A673 (cell line): Measurements from ENCODE around the gene MMP14. TPM values are rescaled to one million over a fixed set of nuclear protein-coding genes. Genes with fewer than 3 reads are reported as not detected.

Experiments used
- BruUV-seq: library from RNA; stranded (reverse); fragments of 400-500 nt; replicated peaks from 2 replicates; lab custom pipeline; 2021; lab: Mats Ljungman, UMichigan
- CTCF ChIA-PET: fragments of 300-600 bp; sonication (Branson Sonifier 250); formaldehyde crosslinking; loops from one replicate; lab custom pipeline; 2022; ENCODE audit warnings: antibody characterized with exemption; lab: Charles Lee
- POLR2A ChIA-PET: fragments of 300-600 bp; sonication (Branson Sonifier 250); formaldehyde crosslinking; loops from one replicate; lab custom pipeline; 2022; ENCODE audit warnings: antibody characterized with exemption; ENCODE audit not compliant: low non-redundant PET; lab: Charles Lee
- DNase-seq: peaks from one replicate; pipeline ENCODE4 v3.0.0-alpha.2; 2015; ENCODE audit warnings: low spot score
- H3K27ac ChIP-seq: fragments of 200-600 bp; sonication (generic); 2 replicates; pipeline ENCODE4 v1.5.1; 2016; ENCODE audit warnings: mixed run types, low read depth, mild to moderate bottlenecking, mixed read lengths, antibody characterized with exemption, low read length; ENCODE audit not compliant: poor library complexity, severe bottlenecking
- H3K27me3 ChIP-seq: fragments of 200-600 bp; sonication (generic); replicated peaks from 2 replicates; pipeline ENCODE4 v1.6.1; 2017; ENCODE audit warnings: mixed run types, low read depth, mild to moderate bottlenecking, mixed read lengths, antibody characterized with exemption, low read length; ENCODE audit not compliant: insufficient read depth, poor library complexity
- H3K36me3 ChIP-seq: fragments of 200-600 bp; sonication (generic); 2 replicates; pipeline ENCODE4 v1.6.1; 2016; ENCODE audit warnings: mixed run types, mild to moderate bottlenecking, mixed read lengths, antibody characterized with exemption, low read length; ENCODE audit not compliant: insufficient read depth, poor library complexity, severe bottlenecking
- H3K4me1 ChIP-seq: fragments of 200-600 bp; sonication (generic); 2 replicates; pipeline ENCODE4 v1.6.1; 2017; ENCODE audit warnings: mixed run types, mild to moderate bottlenecking, mixed read lengths, antibody characterized with exemption, low read length; ENCODE audit not compliant: insufficient read depth, poor library complexity, severe bottlenecking
- H3K4me3 ChIP-seq: fragments of 200-600 bp; sonication (generic); 2 replicates; pipeline ENCODE4 v1.5.1; 2016; ENCODE audit warnings: low read depth, mixed run types, mild to moderate bottlenecking, mixed read lengths, low read length; ENCODE audit not compliant: poor library complexity, severe bottlenecking
- H3K9me3 ChIP-seq: fragments of 200-600 bp; sonication (generic); 2 replicates; pipeline ENCODE4 v1.6.1; 2016; ENCODE audit warnings: mixed run types, low read depth, mild to moderate bottlenecking, mixed read lengths, antibody characterized with exemption, low read length; ENCODE audit not compliant: poor library complexity, severe bottlenecking
- EZH2 ChIP-seq: fragments of 200-600 bp; sonication (generic); IDR thresholded peaks from 2 replicates; pipeline ENCODE4 v1.6.1; 2017; ENCODE audit warnings: borderline replicate concordance, low read depth, mild to moderate bottlenecking, mixed read lengths, antibody characterized with exemption, low read length; ENCODE audit not compliant: poor library complexity, severe bottlenecking
- intact Hi-C: fragments of 100-400 bp; cut with micrococcal nuclease; formaldehyde crosslinking; loops from one replicate; pipeline ENCODE4 v1.10.0; 2022; ENCODE audit not compliant: unreplicated experiment
- total RNA-seq: library from RNA; stranded (reverse); gene quantifications from 2 replicates; pipeline ENCODE4 v1.2.3, GENCODE V29; 2021
- TF ChIP-seq, protein P1 (sequence below): fragments of 300-800, 200-600 bp; sonication (generic); conservative IDR thresholded peaks from 2 replicates; pipeline ENCODE4 v1.5.1; 2017; ENCODE audit warnings: low read depth, mild to moderate bottlenecking, antibody characterized with exemption, low read length, moderate library complexity, mixed read lengths

The MMP14 gene
- total RNA-seq, 1 experiment from 2014 or later = 91.3 TPM

- Histone ChIP-seq H3K9me3 (no peaks in the 10 kb centered on the region), H3K4me1 (peaks cover 12% of the 10 kb centered on the region)
Measured at GRCh38 chr14:22875003-22875747, 38.8 kb downstream of the MMP14 start.

GRCh38 chr14:22875748-22876319, 39.4 kb downstream of the MMP14 start:
- ChIA-PET CTCF (no interaction called here), POLR2A (no interaction called here)
- no TSS peak for BruUV-seq
- no peak for DNase-seq
- Histone ChIP-seq H3K27ac (no peak overlapping the region), H3K36me3 (no peaks in the 10 kb centered on the region), H3K27me3 (no peaks in the 10 kb centered on the region), H3K9me3 (no peaks in the 10 kb centered on the region), H3K4me3 (no peak overlapping the region), H3K4me1 (peaks cover 10% of the 10 kb centered on the region)
- intact Hi-C loops = no loop called here
- TF ChIP-seq EZH2 = no peak
- TF ChIP-seq, protein P1, sequence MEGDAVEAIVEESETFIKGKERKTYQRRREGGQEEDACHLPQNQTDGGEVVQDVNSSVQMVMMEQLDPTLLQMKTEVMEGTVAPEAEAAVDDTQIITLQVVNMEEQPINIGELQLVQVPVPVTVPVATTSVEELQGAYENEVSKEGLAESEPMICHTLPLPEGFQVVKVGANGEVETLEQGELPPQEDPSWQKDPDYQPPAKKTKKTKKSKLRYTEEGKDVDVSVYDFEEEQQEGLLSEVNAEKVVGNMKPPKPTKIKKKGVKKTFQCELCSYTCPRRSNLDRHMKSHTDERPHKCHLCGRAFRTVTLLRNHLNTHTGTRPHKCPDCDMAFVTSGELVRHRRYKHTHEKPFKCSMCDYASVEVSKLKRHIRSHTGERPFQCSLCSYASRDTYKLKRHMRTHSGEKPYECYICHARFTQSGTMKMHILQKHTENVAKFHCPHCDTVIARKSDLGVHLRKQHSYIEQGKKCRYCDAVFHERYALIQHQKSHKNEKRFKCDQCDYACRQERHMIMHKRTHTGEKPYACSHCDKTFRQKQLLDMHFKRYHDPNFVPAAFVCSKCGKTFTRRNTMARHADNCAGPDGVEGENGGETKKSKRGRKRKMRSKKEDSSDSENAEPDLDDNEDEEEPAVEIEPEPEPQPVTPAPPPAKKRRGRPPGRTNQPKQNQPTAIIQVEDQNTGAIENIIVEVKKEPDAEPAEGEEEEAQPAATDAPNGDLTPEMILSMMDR = no peak

More at GRCh38 chr14:22875003-22875747, 38.8 kb downstream of the MMP14 start:
- Histone ChIP-seq H3K27me3 (no peaks in the 10 kb centered on the region), H3K36me3 (no peaks in the 10 kb centered on the region), H3K4me3 (no peak overlapping the region), H3K27ac (no peak overlapping the region)
- intact Hi-C loops = no loop called here
- ChIA-PET CTCF (no interaction called here), POLR2A (no interaction called here)
- no TSS peak for BruUV-seq
- no peak for TF ChIP-seq EZH2
- TF ChIP-seq, protein P1 = no peak
- no peak for DNase-seq

DNA sequence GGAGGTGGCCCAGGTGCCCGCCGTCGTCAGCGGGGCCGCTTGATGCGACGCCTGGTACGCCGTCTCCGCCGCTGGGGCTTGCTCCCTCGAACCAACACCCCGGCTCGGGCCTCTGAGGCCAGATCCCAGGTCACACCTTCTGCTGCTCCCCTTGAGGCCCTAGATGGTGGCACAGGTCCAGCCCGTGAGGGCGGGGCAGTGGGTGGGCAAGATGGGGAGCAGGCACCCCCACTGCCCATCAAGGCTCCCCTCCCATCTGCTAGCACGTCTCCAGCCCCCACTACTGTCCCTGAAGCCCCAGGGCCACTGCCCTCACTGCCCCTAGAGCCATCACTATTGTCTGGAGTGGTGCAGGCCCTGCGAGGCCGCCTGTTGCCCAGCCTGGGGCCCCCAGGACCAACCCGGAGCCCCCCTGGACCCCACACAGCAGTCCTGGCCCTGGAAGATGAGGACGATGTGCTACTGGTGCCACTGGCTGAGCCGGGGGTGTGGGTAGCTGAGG, 40.7 kb downstream of the MMP14 start:
- ChIA-PET CTCF (no interaction called here), POLR2A (no interaction called here)
- H3K27ac ChIP-seq = no peak overlapping the region
- H3K27me3 ChIP-seq = no peaks in the 10 kb centered on the region
- no peaks in the 10 kb centered on the region for H3K36me3 ChIP-seq
- intact Hi-C loops = no loop called here
- no peak for DNase-seq
- no TSS peak for BruUV-seq
- no peak for TF ChIP-seq EZH2
- TF ChIP-seq, protein P1 = no peak
- H3K4me3 ChIP-seq = no peak overlapping the region
- peaks cover 3% of the 10 kb centered on the region for H3K4me1 ChIP-seq
- H3K9me3 ChIP-seq = no peaks in the 10 kb centered on the region
